Muscle layer of duodenum (tissue), 2 donors: ENCODE measurements around the gene NR3C2.

ENCODE experiments used
- H3K27ac ChIP-seq: one replicate; pipeline ENCODE4 v1.7.0; 2013; ENCODE audit warnings: mild to moderate bottlenecking, low read length
- H3K27me3 ChIP-seq: one replicate; pipeline ENCODE4 v1.7.0; 2013; ENCODE audit warnings: low read depth, mild to moderate bottlenecking, control low read depth, low read length
- H3K36me3 ChIP-seq, 2 donors: one replicate each; pipeline ENCODE4 v1.7.0; 2013; ENCODE audit warnings: low read length in 2 of 2, control low read depth in 1 of 2, mild to moderate bottlenecking in 1 of 2; ENCODE audit not compliant: insufficient read depth in 2 of 2, control insufficient read depth in 1 of 2
- H3K4me1 ChIP-seq, 2 donors: one replicate each; pipeline ENCODE4 v1.7.0; 2013; ENCODE audit warnings: low read length in 2 of 2, mild to moderate bottlenecking in 2 of 2, control low read depth in 1 of 2, moderate library complexity in 1 of 2; ENCODE audit not compliant: insufficient read depth in 2 of 2, control insufficient read depth in 1 of 2
- H3K4me3 ChIP-seq, 2 donors: one replicate each; pipeline ENCODE4 v1.7.0; 2013; ENCODE audit warnings: low read length in 2 of 2, low read depth in 1 of 2, mild to moderate bottlenecking in 1 of 2
- H3K9me3 ChIP-seq, 2 donors: one replicate each; pipeline ENCODE4 v1.7.0; 2013; ENCODE audit warnings: low read length in 2 of 2, control low read depth in 1 of 2, mild to moderate bottlenecking in 1 of 2; ENCODE audit not compliant: control insufficient read depth in 1 of 2
- donor health status: healthy.

NR3C2 gene

DNA sequence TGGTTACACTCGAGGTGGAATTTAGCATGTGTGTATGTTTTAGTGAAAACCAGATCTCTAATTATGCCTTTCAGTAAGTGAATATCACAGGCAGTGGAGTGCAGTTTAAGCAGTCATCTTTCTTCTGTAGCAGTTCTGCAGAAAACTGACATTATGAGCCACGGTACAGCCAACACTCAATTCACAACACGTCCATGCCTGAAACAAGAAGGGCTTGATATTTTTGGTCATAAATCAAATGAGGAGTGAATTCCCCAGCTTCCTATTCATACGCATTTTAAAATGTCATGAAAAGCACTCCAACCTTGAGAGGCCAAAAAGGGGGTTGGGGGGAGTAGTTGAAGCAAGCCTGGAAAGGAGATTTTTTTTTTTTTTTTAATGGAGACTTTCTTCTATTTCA lies 393.6 kb downstream of the NR3C2 start:
- no peaks in the 10 kb centered on the region for H3K36me3 ChIP-seq
- no peak overlapping the region for H3K4me3 ChIP-seq
- no peaks in the 10 kb centered on the region for H3K9me3 ChIP-seq
- no peaks in the 10 kb centered on the region for H3K27me3 ChIP-seq
- H3K4me1 ChIP-seq, result peaks cover 8 to 20% of the 10 kb centered on the region in 2 donors
- H3K27ac ChIP-seq, result no peak overlapping the region

DNA sequence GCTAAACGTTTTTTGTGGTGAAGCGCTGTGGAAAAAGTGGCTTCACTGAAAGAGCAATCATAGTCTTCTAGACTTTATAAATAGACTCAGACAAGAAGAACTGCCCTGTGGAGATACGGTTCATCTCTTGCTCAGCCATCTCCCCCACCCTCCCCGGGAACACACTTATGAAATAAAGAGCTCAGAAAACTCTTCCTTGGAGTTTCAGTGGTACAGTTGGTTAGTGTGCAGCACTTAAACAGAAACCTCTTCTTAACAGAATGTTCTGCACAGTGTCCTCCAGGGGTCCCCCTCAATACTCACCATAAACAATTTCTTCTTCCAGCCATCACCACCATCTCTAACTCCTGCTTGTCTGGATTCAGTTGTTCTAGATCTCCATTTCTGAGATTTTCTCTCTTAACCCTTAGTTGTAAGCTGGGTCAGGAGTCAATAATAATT lies 397.3 kb downstream of the NR3C2 start:
- Histone ChIP-seq H3K27ac (no peak overlapping the region), H3K4me1 (peaks cover 4 to 20% of the 10 kb centered on the region in 2 donors), H3K36me3 (no peaks in the 10 kb centered on the region), H3K4me3 (no peak overlapping the region), H3K9me3 (no peaks in the 10 kb centered on the region), H3K27me3 (no peaks in the 10 kb centered on the region)

- H3K9me3 ChIP-seq, result no peaks in the 10 kb centered on the region
- peaks cover 4 to 23% of the 10 kb centered on the region in 2 donors for H3K4me1 ChIP-seq
- H3K4me3 ChIP-seq, result no peak overlapping the region
- no peak overlapping the region for H3K27ac ChIP-seq
- H3K36me3 ChIP-seq, result no peaks in the 10 kb centered on the region
- no peaks in the 10 kb centered on the region for H3K27me3 ChIP-seq
Observed at GRCh38 chr4:148044089-148044911, 397.9 kb downstream of the NR3C2 start.

DNA sequence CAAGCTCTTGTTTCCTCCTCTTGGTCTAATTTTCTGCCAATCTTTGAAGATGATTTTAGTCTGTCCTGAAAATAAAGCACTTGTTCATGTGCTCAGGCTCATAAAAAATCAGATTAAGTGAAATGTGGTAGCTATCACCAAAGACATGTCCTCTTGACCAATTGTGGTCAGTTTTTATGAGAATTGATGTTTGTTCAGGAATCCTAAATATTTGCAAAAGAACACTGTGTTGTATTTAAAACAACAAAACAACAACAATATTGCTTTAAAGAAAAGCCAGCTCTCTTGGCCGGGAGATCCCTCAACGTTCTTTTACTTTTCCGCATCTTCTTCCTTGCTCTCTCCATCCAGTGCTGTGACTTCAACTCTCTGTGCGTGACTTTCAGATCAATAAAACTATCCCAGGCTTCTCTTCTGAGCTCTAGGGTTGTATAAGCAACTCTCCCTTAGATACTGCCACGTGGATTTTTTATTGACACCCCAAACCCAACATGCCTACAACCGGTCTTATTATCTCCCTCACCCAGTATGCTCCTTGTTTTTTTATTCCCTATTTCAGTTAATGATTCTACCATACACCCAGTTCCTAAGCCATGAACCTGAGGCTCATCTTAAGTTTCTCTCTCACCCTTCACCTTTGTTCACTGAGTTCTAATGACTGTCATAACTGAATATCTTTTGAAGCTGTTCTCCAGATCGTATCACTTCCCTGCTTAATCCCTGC lies 400.4 kb downstream of the NR3C2 start:
- Histone ChIP-seq H3K27ac (no peak overlapping the region), H3K36me3 (no peaks in the 10 kb centered on the region), H3K4me1 (peaks cover 4 to 19% of the 10 kb centered on the region in 2 donors), H3K27me3 (no peaks in the 10 kb centered on the region), H3K4me3 (no peak overlapping the region), H3K9me3 (no peaks in the 10 kb centered on the region)

GRCh38 chr4:148034813-148035212 lies 407.4 kb downstream of the NR3C2 start:
- H3K27me3 ChIP-seq, result no peaks in the 10 kb centered on the region
- peaks cover 0 to 11% of the 10 kb centered on the region in 2 donors for H3K4me1 ChIP-seq
- H3K36me3 ChIP-seq, result no peaks in the 10 kb centered on the region
- no peak overlapping the region for H3K27ac ChIP-seq
- H3K4me3 ChIP-seq, result no peak overlapping the region
- H3K9me3 ChIP-seq, result no peaks in the 10 kb centered on the region

DNA sequence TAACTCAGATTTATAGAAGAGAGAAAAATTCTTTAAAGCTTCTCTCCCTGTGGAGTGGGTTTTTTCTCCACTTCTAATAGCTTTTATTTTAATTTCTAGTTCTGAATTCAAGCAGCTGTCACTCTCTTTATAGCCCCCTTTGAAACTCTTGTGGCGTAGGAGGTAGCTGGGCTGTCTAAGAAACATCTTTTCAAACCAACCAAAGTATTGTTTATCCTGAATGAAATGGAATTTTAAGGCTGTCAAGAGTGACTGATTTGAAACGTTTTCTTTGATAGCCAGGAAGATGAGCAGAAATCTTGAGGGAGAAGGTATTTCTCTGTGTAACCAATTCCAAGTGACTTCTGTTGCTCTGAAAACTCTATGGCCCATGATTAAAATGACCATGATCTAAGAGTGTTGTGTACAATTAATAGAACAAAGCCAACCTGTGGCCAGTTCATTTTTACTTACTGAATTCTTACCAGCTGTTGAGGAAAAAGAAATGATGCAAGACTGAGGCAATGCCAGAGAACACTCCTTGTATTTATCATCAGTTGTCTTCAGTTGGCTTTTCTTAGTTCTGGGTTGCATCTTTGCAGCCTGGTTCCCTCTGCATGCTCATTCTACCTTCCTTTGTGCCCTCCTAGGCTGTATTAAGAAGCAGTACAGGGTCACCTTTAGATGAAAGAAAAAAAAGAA lies 411.9 kb downstream of the NR3C2 start:
- H3K4me3 ChIP-seq, result no peak overlapping the region
- no peak overlapping the region for H3K27ac ChIP-seq
- H3K36me3 ChIP-seq, result no peaks in the 10 kb centered on the region
- peaks cover 0 to 11% of the 10 kb centered on the region in 2 donors for H3K4me1 ChIP-seq
- no peaks in the 10 kb centered on the region for H3K9me3 ChIP-seq
- no peaks in the 10 kb centered on the region for H3K27me3 ChIP-seq

DNA sequence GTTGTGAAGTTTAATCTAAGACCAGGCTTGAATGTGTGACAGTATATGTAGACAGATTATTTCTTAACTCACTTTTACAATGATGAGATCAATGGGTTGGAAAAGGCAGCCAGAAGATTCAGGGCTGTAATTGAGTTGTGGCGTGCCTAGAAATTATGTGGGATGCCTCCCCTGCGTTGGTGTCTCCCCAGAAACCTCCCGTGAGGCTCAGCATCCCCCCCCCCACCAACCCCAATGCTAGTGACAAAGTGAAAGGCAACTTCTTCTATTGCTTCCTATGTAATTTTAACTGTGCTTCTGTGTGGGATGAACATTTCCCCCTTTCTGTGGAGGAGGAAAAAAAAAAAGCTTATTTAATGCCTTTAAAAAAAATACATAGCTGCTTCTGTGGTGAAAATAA lies 412.4 kb downstream of the NR3C2 start:
- Histone ChIP-seq H3K9me3 (no peaks in the 10 kb centered on the region), H3K4me3 (no peak overlapping the region), H3K27ac (no peak overlapping the region), H3K36me3 (peaks cover 0 to under 1% of the 10 kb centered on the region in 2 donors), H3K4me1 (peaks cover 0 to 11% of the 10 kb centered on the region in 2 donors), H3K27me3 (no peaks in the 10 kb centered on the region)
